Neuronal stem cell (in vitro differentiated cells): ENCODE results near the gene COG5.

Source experiments
- DNase-seq: peaks from one replicate; pipeline ENCODE4 v3.0.0-alpha.2; 2013; ENCODE audit warnings: low spot score
- H2AFZ ChIP-seq: one replicate; pipeline ENCODE4 v1.6.1; 2013; ENCODE audit warnings: mild to moderate bottlenecking, low read length, inconsistent platforms
- H2AK5ac ChIP-seq: 2 replicates; pipeline ENCODE4 v1.6.1; 2013; ENCODE audit warnings: low read depth, mild to moderate bottlenecking, inconsistent platforms, low read length, moderate library complexity, mixed read lengths
- H2BK120ac ChIP-seq: 2 replicates; pipeline ENCODE4 v1.6.1; 2013; ENCODE audit warnings: low read depth, mild to moderate bottlenecking, inconsistent platforms, low read length, moderate library complexity, mixed read lengths
- H2BK12ac ChIP-seq: one replicate; pipeline ENCODE4 v1.6.1; 2013; ENCODE audit warnings: low read length, inconsistent platforms
- H2BK15ac ChIP-seq: 2 replicates; pipeline ENCODE4 v1.6.1; 2013; ENCODE audit warnings: mild to moderate bottlenecking, low read length, inconsistent platforms, mixed read lengths
- H2BK5ac ChIP-seq: one replicate; pipeline ENCODE4 v1.6.1; 2013; ENCODE audit warnings: inconsistent platforms, mild to moderate bottlenecking, low read length, moderate library complexity
- H3K14ac ChIP-seq: one replicate; pipeline ENCODE4 v1.6.1; 2013; ENCODE audit warnings: low read length, inconsistent platforms
- H3K18ac ChIP-seq: 2 replicates; pipeline ENCODE4 v1.6.1; 2013; ENCODE audit warnings: low read length, inconsistent platforms
- H3K23ac ChIP-seq: 2 replicates; pipeline ENCODE4 v1.6.1; 2013; ENCODE audit warnings: low read depth, mild to moderate bottlenecking, mixed read lengths, low read length, inconsistent platforms; ENCODE audit not compliant: poor library complexity
- H3K27ac ChIP-seq: replicated peaks from 3 replicates; pipeline ENCODE4 v1.5.1; 2013; ENCODE audit warnings: low read length, inconsistent platforms
- H3K27me3 ChIP-seq, 3 experiments: 2 replicates each; pipeline ENCODE4 v1.6.1; 2013; ENCODE audit warnings: low read length in 3 of 3, mild to moderate bottlenecking in 2 of 3, inconsistent platforms in 1 of 3, low read depth in 1 of 3, mixed read lengths in 1 of 3, moderate library complexity in 1 of 3; ENCODE audit not compliant: control insufficient read depth in 3 of 3, insufficient read depth in 3 of 3
- H3K36me3 ChIP-seq, 2 donors: replicated peaks in 1 of 2; 2 replicates each; pipeline ENCODE4 v1.6.1; 2013; ENCODE audit warnings: low read length in 2 of 2; ENCODE audit not compliant: control insufficient read depth in 2 of 2, insufficient read depth in 2 of 2
- H3K4ac ChIP-seq: 2 replicates; pipeline ENCODE4 v1.6.1; 2013; ENCODE audit warnings: inconsistent platforms, mild to moderate bottlenecking, low read length, moderate library complexity
- H3K4me1 ChIP-seq, 2 donors: 1 replicate in 1 of 2; 2 replicates in 1 of 2; pipeline ENCODE4 v1.6.1; 2013; ENCODE audit warnings: low read length in 2 of 2, low read depth in 1 of 2; ENCODE audit not compliant: control insufficient read depth in 2 of 2, insufficient read depth in 1 of 2
- H3K4me2 ChIP-seq: one replicate; pipeline ENCODE4 v1.6.1; 2013; ENCODE audit warnings: mild to moderate bottlenecking, low read length, inconsistent platforms; ENCODE audit not compliant: insufficient read depth, poor library complexity, severe bottlenecking
- H3K4me3 ChIP-seq, 2 donors: 2 replicates each; pipeline ENCODE4 v1.5.1; 2013; ENCODE audit warnings: low read length in 2 of 2, mild to moderate bottlenecking in 2 of 2, inconsistent platforms in 1 of 2, moderate library complexity in 1 of 2
- H3K79me1 ChIP-seq: one replicate; pipeline ENCODE4 v1.6.1; 2013; ENCODE audit warnings: low read depth, mild to moderate bottlenecking, inconsistent platforms, low read length, moderate library complexity
- H3K9ac ChIP-seq: one replicate; pipeline ENCODE4 v1.6.1; 2013; ENCODE audit warnings: mild to moderate bottlenecking, low read depth, low read length, inconsistent platforms; ENCODE audit not compliant: poor library complexity
- H3K9me3 ChIP-seq, 2 donors: replicated peaks in 1 of 2; 2 replicates each; pipeline versions ENCODE3 to v1.6.1; 2013; ENCODE audit warnings: low read length in 2 of 2, mild to moderate bottlenecking in 2 of 2, inconsistent platforms in 1 of 2, low read depth in 1 of 2, mixed read lengths in 1 of 2, moderate library complexity in 1 of 2; ENCODE audit not compliant: control insufficient read depth in 2 of 2, insufficient read depth in 1 of 2
- H4K8ac ChIP-seq: one replicate; pipeline ENCODE4 v1.6.1; 2013; ENCODE audit warnings: low read depth, mild to moderate bottlenecking, inconsistent platforms, low read length, moderate library complexity
- H4K91ac ChIP-seq: one replicate; pipeline ENCODE4 v1.6.1; 2013; ENCODE audit warnings: low read length, low read depth, mild to moderate bottlenecking, inconsistent platforms; ENCODE audit not compliant: poor library complexity
- WGBS, 2 donors: extraction: QIAGEN DNeasy Blood & Tissue Kit; methylation state at CpG; one replicate each; pipeline ENCODE4 v1.1.7; 2013; ENCODE audit warnings: missing lambda C conversion rate in 2 of 2, mixed read lengths in 1 of 2; ENCODE audit not compliant: insufficient read length in 2 of 2, insufficient replicate concordance in 1 of 2; ENCODE audit errors: extremely low coverage in 2 of 2; 5-methylcytosine and 5-hydroxymethylcytosine counted together

COG5 gene

DNA sequence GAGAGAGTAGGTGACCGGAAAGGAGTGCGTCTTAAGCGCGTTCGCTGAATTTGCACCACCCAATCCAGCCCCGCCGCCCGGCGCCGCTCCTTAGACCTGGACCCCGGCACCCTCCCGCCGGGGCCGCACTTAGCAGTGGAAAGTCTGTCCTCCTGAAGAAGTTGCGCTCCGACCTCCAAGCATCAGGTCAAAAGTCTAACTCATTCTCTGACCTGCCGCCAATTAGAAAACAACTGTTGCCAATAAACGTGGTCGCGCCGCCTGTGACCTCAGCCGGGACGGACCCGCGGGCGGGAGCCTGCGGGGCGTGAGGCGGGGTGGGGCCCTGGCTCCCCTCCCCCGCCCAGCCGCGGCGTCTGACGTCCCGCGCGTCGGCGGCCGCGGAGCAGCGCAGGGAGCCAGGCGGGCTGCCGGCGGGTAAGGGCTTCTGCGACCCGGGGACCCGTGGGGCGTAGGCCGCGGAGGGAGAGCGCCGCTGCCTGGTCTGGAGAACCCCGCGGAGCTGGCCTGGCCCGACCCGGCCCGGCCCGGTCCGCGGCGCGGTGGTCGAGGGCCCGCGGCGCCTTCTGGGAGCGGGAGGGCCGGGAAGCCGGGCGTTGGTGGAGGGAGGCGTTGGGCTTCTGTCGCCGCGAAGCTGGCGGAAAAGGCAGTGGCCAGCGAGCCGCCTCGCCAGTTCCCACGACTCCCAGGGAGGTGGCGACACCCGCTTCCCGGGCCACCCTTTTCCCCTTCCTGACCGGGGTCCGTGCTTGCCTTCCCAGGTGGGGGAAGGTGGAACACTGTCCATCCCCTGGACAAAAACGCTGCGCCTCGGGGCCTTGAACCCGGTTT lies 16.4 kb upstream of the COG5 start, which contains the start of gene BCAP29:
BCAP29 (plus strand) TSS at position 362 of the 831 bp plus-strand sequence. CDS start 527 bp downstream, outside the sequence.
- Histone ChIP-seq H3K9me3 (no peaks in the 10 kb centered on the region), H3K9ac (peak within 1 kb of the TSS; percentile 77), H2BK15ac (peak within 1 kb of the TSS; percentile 9), H4K91ac (no peak within 1 kb of the TSS), H3K18ac (peak within 1 kb of the TSS; percentile 98), H2BK12ac (no peak within 1 kb of the TSS), H4K8ac (peak within 1 kb of the TSS; percentile 17), H3K4me1 (peaks cover 0 to 4% of the 10 kb centered on the region in 2 donors), H3K27me3 (no peaks in the 10 kb centered on the region), H2AFZ (peak within 1 kb of the TSS; percentile 97), H3K4me2 (peak within 1 kb of the TSS; percentile 63), H3K23ac (peak within 1 kb of the TSS; percentile 91), H3K36me3 (peaks cover 1 to 38% of the 10 kb centered on the region in 2 donors), H2AK5ac (no peak within 1 kb of the TSS), H2BK120ac (peak within 1 kb of the TSS; percentile 47), H3K79me1 (no peaks in the 10 kb centered on the region), H3K14ac (no peak within 1 kb of the TSS), H3K4me3 (peak within 1 kb of the TSS; percentile 83 to 92), H3K4ac (no peak within 1 kb of the TSS), H2BK5ac (peak within 1 kb of the TSS; percentile 53), H3K27ac (peak within 1 kb of the TSS; percentile 81)
- no CpG with 5 or more reads among the region's 89 CpGs for WGBS, 2 donors
- DNase-seq, result peak; percentile 70

GRCh38 chr7:107579554-107579884 lies 15.8 kb upstream of the COG5 start:
- WGBS, 2 donors, result no CpG with 5 or more reads among the region's 9 CpGs
- Histone ChIP-seq H3K27me3 (no peaks in the 10 kb centered on the region), H3K36me3 (peaks cover 1 to 38% of the 10 kb centered on the region in 2 donors), H3K14ac (no peak overlapping the region), H4K8ac (peak overlapping the region; percentile 17), H2BK12ac (no peak overlapping the region), H4K91ac (no peak overlapping the region), H3K4me3 (peak overlapping the region; percentile 83 to 92), H3K79me1 (no peaks in the 10 kb centered on the region), H3K23ac (no peak overlapping the region), H2AK5ac (no peak overlapping the region), H3K9ac (peak overlapping the region; percentile 77), H3K9me3 (no peaks in the 10 kb centered on the region), H3K27ac (peak overlapping the region; percentile 46), H3K4me2 (peak overlapping the region; percentile 63), H2BK15ac (no peak overlapping the region), H3K18ac (peak overlapping the region; percentile 96), H2AFZ (peak overlapping the region; percentile 97), H3K4me1 (peaks cover 0 to 4% of the 10 kb centered on the region in 2 donors), H3K4ac (no peak overlapping the region), H2BK5ac (no peak overlapping the region), H2BK120ac (no peak overlapping the region)
- no peak for DNase-seq

GRCh38 chr7:107573537-107573936 lies 9.8 kb upstream of the COG5 start:
- Histone ChIP-seq H2BK12ac (no peak overlapping the region), H3K4me1 (no peaks in the 10 kb centered on the region), H2BK5ac (no peak overlapping the region), H3K4me3 (no peak overlapping the region), H3K27me3 (no peaks in the 10 kb centered on the region), H3K4me2 (no peak overlapping the region), H3K23ac (no peak overlapping the region), H3K27ac (no peak overlapping the region), H3K18ac (no peak overlapping the region), H4K91ac (no peak overlapping the region), H2AK5ac (no peak overlapping the region), H3K4ac (no peak overlapping the region), H2BK120ac (no peak overlapping the region), H4K8ac (no peak overlapping the region), H2AFZ (no peak overlapping the region), H3K9me3 (no peaks in the 10 kb centered on the region), H3K36me3 (peaks cover 1 to 79% of the 10 kb centered on the region in 2 donors), H3K14ac (no peak overlapping the region), H2BK15ac (no peak overlapping the region), H3K9ac (no peak overlapping the region), H3K79me1 (no peaks in the 10 kb centered on the region)
- DNase-seq, result no peak
- no CpG with 5 or more reads among the region's 4 CpGs for WGBS, 2 donors

GRCh38 chr7:107570298-107570697 lies 6.6 kb upstream of the COG5 start:
- H3K36me3 ChIP-seq, result peaks cover 0 to 78% of the 10 kb centered on the region in 2 donors
- no peak overlapping the region for H3K4me2 ChIP-seq
- H3K18ac ChIP-seq, result no peak overlapping the region
- no peak overlapping the region for H4K91ac ChIP-seq
- H2AFZ ChIP-seq, result no peak overlapping the region
- H2BK5ac ChIP-seq, result no peak overlapping the region
- no peak overlapping the region for H3K23ac ChIP-seq
- H2BK120ac ChIP-seq, result no peak overlapping the region
- no peaks in the 10 kb centered on the region for H3K27me3 ChIP-seq
- no peaks in the 10 kb centered on the region for H3K4me1 ChIP-seq
- H3K79me1 ChIP-seq, result no peaks in the 10 kb centered on the region
- H3K4ac ChIP-seq, result no peak overlapping the region
- H3K27ac ChIP-seq, result no peak overlapping the region
- H3K14ac ChIP-seq, result no peak overlapping the region
- H4K8ac ChIP-seq, result no peak overlapping the region
- no peak overlapping the region for H2BK12ac ChIP-seq
- no CpG with 5 or more reads among the region's 2 CpGs for WGBS, 2 donors
- H2AK5ac ChIP-seq, result no peak overlapping the region
- DNase-seq, result no peak
- H3K4me3 ChIP-seq, result no peak overlapping the region
- H3K9me3 ChIP-seq, result no peaks in the 10 kb centered on the region
- no peak overlapping the region for H2BK15ac ChIP-seq
- H3K9ac ChIP-seq, result no peak overlapping the region
